ENCODE results near the gene ATP2B3.

Gene ATP2B3

DNA sequence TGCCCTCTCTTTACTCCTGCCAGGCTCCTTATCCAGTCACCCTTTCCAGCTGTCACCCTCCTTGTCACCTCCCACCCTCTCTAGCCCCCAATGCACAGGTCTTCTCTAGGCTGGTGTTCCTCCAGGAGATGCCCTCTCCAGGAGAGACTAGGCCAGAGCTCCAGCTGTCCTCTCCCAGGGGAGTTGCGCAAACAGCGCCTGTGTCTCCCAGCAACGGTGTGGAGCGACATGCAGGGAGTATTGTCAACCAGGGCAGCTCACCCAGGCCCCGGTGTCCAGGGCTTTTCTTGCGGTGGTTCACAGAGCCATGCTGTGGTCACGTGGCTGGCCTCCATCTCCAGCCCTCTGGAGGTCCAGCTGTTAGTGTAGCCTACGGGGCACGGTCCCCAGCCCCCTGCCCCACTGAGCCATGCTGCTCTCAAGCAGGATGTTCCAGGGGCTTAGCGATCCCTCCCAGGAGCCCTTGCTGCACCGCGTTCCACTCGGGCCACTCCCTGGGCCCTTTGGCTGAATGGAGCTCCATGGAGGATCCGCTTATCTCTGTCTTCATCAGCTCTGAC is 46.7 kb downstream of the ATP2B3 start:
- no peak for DNase-seq (ENCODE audit: low read depth in 1 of 2, low spot score in 1 of 2)

DNA sequence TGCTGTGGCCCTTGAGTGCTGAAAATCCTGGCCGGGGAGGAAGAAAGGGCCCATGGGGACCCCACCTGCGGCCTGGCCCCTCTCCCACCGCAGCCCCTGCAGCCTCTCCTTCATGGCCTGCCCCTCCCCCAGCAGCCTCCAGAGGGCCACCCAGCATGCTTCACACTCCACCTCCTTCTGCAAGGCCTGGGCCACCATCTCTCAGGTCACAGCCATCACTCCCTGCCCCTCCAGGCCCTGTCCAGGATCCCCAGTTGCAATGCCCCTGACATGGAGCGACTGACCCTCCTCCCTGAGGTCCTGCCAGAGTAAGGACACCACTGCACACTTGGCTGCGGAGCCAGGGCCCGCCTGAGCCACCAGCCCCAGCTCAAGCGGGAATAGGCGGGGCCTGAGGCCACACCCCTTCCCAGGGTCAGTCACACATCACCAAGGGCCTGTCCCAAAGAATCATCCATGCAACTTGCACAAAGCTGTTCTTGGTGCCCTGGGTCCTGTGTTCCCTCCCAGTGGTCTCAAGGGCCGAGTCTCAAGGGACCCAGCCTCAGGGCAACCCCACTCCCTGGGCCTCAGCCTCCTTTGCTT is 48.6 kb downstream of the ATP2B3 start:
- no peak for DNase-seq (ENCODE audit: low read depth in 1 of 2, low spot score in 1 of 2)

DNA sequence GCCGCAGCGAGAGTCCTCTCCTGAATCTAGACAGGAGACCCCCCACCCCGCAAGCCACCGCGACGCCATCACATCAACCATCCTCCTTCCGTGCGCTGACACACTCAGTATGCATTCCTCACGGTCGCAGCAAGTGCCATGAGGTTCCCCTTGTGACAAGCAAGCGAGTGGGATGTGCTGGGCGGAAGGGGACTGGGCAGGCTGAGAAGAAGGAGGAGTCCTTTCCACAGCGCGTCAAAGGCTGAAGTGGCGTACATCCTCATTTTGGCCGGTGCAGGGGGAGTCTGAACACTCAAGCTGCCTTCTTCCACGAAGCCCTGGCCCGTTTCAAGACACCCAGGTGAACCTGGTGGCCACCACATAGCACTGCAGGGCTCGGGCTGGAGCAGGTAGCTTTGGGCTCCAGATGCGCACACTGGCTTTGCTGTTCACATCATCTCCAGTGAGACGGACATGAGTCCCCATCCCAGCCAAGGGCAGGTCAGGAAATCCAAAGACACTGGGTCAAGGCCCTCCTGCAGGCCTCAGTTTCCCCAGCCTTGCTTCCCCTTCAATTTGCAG is 51.1 kb downstream of the ATP2B3 start:
- DNase-seq (ENCODE audit: low read depth in 1 of 2, low spot score in 1 of 2), result no peak

DNA sequence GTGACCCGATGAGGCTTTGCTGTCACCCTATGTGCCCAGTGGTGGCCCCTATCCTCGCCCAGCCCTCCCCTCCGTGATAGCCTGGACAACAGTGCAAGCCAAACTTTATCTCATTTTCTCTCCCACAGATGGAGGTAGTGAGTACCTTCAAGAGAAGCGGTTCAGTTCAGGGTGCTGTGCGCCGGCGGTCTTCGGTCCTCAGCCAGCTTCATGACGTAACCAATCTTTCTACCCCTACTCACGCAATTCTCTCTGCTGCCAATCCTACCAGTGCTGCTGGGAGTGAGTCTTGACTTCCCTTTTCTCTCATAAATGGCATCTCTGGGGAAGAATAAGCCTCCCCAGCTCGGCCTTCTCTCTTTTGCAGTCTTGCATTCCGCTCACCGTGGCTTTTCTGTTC is 52.0 kb downstream of the ATP2B3 start:
- no peak for DNase-seq (ENCODE audit: low read depth in 1 of 2, low spot score in 1 of 2)

DNA sequence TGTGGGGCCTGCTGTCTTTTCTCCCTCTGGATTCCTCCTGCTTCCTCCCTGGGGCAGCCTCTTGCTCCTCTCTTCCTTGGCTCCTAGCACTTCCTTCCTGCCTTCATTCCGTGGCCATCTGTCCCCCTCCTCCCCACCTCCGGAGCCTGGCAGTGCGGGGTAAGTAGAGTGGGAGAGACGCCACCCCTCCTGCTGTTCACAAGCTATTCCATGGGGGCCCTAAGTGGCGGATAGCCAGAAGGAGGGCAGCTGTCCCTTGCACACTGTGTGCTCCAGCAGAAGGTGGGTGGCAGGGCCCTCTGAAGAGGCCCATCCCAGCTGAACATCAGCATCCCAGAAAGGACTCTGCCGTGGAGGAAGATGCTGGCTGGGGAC is 54.1 kb downstream of the ATP2B3 start:
- no peak for DNase-seq (ENCODE audit: low read depth in 1 of 2, low spot score in 1 of 2)

DNA sequence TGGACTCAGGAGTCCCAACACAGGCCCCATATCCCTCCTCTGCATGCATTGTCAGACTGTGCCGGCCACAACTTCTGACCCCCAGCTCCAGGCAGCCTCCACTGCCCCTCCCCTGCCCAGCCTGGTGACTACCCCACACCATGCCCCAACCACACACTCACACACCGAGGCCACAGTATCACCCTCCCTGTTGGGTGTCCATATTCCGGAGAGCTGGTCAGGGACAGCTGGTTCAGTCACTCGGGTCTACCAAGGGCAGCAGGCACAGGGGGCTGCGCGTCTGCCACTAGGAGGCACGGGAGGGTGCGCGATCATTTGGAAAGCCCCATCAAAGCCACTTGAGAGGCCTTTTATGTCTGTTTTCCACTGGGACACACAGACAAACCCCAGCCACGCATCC is 55.2 kb downstream of the ATP2B3 start:
- no peak for DNase-seq (ENCODE audit: low read depth in 1 of 2, low spot score in 1 of 2)

DNA sequence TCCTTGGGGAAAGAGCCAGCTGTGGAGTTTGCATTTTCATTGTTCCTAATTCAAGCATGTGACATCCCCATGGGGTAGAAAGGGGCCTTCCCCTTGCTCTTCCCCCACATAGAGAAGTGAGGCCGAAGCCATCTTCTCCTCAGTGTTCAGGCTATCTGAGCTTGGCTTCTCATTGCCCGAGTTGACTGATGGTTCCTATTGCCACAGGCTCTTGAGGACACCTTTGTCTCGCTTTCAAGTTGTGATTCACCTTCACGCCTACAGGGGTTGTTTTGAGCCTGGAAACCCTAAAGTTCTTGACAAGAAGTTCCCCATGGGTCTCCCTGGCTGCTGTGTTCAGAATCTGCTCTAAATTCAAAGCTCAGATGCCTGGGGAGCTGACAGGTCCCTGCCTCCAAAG is 56.5 kb downstream of the ATP2B3 start:
- DNase-seq (ENCODE audit: low read depth in 1 of 2, low spot score in 1 of 2), result no peak

DNA sequence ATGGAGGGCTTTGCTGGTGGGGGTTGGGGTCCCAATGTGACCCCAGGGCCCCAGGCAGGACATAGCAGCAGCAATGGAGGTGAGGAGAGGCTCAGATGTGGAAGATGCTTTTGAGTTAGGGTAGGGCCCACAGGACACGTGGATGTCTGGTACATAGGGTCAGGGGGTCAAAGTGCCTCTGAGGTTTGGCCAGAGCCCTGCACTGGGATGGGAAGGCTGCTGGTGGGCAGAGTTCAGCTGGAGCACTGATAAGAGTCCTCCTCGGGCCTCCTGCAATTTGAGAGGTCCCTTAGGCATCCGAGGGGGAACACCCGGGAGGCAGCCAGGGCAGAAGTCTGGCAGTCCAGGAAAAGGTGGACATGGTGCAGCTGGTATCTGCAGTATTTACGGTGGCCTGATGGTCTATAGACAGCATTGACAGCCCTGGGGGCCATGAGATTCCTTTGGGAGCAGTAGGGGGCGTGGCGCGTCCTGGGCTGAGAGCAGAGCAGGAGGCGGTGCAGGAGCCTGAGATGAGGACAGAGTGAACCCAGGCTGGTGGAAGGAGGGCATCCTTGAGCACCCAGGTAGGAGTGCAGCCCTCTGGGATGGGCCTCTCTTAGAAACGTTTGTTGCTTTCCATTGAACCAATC is 58.9 kb downstream of the ATP2B3 start:
- no peak for DNase-seq (ENCODE audit: low read depth in 1 of 2, low spot score in 1 of 2)

DNA sequence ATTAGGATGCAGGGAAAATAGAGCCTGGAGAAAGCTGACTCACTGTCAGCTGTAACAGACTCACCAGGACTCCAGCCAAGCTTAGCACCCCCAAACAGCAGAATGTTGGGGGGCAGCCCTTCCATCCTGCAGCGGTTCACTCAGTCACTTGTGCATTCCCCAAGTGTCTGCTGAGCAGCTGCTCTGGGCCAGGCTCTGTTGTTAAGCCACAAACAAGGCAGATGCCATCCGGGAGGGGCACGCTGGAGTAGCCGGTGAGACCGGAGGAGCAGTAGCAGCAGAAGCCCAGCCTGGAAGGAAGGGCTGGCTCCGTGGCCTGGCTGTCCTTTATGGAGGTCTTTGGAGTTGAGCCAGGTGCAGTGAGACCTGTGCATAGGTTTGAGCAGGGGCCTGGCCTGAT is 59.5 kb downstream of the ATP2B3 start:
- no peak for DNase-seq (ENCODE audit: low read depth in 1 of 2, low spot score in 1 of 2)

DNA sequence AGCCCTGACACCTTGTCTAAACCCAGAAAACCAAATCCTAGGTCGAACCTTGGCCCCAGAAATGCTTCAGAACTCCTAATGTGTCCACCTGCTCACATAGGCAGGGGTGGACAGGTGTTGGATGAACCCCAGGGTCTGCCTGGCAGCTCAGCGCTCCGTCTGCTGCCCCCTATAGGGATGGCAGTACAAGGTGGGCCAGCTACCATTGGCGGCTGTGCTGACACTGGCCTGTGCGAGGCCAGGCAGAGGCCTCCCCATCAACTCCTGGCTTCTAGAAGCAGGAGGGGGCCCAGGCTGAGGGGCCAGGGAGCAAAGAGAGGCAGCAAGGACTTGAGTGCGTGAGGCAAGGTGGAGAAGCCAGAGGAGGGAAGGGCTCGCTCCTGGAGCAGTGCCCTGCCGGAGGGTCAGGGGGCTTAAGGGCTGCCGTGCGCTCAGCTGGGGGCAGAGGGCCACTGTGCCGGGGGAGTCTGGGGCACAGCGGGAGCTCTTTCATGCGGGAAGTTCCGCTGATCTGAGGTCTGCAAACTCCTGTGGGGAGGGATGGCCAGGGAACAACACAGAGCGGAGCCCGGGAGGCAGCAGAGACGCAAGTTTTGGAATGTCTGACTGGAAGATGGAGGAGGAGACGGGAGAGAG is 60.9 kb downstream of the ATP2B3 start:
- no peak for DNase-seq (ENCODE audit: low read depth in 1 of 2, low spot score in 1 of 2)

DNA sequence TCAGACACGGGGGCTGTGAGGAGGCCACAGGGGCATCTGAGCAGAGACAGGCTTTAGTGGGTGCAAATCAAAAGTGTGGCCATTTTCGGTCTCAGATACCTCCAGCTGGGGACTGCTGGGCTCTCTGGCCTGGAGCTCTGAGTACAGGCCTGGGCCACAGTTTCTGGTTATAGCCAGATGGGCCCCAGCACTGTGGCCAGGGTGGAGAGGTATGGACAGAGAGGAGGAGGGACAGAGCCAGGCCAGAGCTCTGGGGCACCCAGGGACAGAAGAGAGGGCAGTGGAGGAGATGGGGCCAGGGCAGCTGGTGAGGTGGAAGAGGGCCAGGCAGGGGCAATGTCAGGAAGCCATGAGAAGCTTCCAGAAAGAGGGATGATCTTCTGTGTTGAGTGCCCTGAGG is 61.4 kb downstream of the ATP2B3 start:
- no peak for DNase-seq (ENCODE audit: low read depth in 1 of 2, low spot score in 1 of 2)

DNA sequence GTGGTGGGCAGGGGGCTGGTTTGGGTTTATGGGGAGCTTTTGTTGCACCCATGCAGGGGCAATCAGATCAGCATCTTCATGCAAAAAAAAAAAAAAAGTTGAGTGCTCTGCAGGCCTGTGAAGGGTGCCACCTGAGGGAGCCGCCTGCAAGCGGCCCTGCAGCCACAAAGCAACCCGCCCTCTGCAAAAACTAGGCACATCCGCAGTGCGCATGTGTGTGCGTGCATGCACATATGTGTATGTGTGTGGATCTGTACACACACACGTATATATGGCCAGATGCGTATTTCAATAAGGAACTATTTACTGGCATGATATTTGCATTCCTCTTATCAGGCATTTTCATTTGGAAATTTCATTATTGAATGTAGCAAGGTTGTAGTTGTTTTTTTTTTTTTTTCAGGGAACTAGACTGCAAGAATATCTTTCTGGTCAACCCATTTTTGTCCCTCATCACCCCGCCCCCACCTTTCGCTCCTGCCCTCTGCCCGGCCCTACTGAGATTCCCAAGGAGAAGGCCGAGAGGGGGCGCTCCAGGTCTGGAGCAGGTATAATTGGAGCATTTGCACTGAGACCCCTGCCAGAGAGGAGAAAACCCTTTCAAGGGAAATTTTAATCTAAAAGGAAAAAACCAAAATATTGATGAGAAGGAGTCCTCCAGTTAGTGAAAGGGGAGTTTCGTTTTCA is 63.4 kb downstream of the ATP2B3 start:
- no peak for DNase-seq (ENCODE audit: low read depth in 1 of 2, low spot score in 1 of 2)

DNA sequence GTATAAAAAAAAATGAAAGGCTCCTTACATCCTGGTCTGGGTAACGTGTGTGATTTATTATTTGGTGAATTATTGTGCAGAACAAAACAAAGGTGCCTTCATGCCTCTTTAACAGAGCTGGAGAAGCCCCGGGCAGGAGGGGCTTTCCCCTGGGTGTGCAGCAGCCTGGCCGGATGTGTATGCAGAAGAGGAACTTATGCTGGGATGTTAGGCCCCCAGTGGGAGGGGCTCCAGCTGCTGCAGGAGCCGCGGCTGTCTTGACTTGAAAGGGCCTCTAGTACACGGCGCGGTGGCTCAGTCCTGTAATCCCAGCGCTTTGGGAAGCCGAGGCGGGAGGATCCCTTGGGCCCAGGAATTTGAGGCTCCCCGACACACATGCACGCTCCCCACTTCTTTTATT is 65.5 kb downstream of the ATP2B3 start:
- DNase-seq (ENCODE audit: low read depth in 1 of 2, low spot score in 1 of 2), result peak; percentile 16 to 38

DNA sequence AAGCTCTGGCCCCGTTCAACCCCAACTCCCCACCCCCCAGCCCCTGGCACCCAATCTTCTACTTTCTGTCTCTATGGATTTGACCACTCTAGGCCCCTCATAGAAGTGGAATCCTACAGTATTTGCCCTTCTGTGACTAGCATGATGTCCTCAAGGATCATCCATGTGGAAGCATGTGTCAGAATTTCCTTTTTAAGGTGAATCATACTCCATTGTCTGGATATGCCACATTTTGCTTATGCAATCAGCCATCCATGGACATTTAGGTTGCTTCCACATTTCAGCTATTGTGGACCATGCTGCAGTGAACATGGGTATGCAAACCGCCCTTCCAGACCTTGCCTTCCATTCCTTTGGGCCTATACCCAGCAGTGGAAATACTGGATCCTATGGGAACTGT is 66.0 kb downstream of the ATP2B3 start:
- no peak for DNase-seq (ENCODE audit: low read depth in 1 of 2, low spot score in 1 of 2)

DNA sequence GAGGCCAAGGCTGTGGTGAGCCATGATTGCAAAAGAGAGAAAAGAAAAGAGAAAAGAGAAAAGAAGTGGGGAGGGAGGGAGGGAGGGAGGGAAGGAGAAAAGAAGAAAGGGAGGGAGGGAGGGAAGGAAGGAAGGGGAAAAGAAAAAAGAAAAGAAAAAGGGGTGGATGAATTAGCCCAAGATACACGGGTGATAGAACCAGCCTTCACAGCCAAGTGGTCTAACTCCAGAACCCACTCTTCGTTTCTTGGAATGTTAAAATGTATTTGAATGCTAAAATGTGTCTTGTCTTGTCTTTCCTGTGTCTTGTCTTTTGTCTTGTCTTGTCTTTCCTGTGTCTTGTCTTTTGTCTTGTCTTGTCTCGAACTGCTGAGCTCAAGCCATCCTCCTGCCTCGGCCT is 68.4 kb downstream of the ATP2B3 start:
- no peak for DNase-seq (ENCODE audit: low read depth in 1 of 2, low spot score in 1 of 2)

DNA sequence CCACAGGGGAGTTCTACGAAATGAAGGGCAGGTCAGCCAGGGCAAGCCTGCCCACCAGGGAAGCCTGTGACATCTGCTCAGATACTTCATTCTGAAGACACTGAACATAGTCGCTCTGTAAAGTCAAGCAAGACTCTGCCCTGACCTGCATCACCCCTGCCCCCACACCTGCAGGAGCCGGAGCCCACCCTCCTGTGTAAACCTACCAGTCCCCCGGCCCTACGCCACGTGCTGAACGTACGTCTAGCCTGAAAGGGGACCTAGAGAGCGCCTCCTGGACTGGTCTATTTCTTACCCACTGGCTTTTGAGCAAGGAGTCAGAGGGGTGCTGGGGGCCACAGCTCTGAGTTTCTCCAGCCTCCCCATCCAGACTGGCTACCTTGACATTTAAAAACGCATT is 69.9 kb downstream of the ATP2B3 start:
- DNase-seq (ENCODE audit: low read depth in 1 of 2, low spot score in 1 of 2), result no peak

DNA sequence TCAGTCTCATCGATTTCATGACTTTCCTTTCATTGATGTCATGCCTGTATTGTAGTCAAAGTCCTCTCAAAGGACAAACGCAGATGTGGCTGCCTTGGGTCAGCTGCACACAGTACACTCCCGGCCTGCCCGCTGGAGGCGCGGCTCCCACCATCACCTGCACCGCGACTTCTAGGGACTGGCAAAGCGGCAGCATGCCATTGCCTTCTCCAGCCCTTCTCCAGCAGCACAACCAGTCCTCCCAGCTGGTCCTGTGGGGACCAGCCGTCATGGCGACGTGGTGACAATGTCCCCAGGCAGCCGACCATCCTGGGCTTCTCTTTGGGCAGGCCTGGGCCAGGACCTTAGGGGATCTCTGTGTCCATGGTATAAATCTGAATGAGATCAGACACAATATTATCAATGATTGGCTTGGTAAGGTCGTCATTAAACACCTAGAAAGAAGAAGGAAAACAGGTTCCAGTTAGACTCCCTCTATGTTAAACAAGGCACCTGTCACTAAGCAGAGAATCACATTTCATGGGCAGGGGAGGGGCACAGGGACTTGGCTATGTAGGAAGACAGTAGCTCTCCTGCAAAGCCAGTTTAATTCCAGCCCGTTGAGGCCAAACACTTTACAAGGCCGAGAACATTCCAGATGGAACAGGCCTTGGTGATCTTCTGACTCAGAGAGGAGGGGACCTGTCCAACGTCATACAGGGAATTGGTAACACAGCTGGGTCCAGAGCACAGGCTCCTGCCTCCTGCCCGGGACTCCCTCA is 70.8 kb downstream of the ATP2B3 start:
- DNase-seq (ENCODE audit: low read depth in 1 of 2, low spot score in 1 of 2), result no peak

DNA sequence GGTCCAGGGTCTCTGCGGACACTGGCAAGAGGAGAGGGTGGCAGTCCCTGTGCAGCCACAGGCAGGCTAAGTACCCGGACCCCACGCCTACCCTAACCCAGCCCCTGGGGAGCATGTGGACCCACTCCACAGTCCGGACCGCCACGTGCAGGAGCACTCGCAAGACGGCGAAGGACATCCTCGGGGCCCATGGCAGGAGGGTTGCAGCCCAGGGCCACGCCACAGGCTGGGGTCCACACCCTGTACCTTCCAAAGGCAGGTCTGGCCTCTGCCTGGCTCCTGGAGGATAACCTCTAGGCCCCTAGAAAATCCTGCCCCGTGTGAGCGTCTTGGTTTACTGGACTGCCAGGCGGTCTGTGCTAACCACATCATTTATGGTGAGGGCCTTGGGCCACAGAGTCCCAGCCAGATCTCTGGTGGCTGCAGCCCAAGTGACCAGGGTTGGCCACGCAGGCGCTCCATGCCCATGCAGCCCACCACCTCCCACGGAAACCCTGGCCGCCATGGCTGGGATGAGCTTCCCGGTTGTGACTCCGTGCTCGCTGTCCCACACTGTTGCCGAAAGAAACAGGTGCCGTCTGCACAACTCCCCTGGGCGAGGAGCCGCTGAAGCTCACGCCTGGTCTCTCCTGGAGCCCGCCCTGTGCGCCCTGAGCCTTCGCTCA is 71.5 kb downstream of the ATP2B3 start:
- DNase-seq (ENCODE audit: low read depth in 1 of 2, low spot score in 1 of 2), result no peak

DNA sequence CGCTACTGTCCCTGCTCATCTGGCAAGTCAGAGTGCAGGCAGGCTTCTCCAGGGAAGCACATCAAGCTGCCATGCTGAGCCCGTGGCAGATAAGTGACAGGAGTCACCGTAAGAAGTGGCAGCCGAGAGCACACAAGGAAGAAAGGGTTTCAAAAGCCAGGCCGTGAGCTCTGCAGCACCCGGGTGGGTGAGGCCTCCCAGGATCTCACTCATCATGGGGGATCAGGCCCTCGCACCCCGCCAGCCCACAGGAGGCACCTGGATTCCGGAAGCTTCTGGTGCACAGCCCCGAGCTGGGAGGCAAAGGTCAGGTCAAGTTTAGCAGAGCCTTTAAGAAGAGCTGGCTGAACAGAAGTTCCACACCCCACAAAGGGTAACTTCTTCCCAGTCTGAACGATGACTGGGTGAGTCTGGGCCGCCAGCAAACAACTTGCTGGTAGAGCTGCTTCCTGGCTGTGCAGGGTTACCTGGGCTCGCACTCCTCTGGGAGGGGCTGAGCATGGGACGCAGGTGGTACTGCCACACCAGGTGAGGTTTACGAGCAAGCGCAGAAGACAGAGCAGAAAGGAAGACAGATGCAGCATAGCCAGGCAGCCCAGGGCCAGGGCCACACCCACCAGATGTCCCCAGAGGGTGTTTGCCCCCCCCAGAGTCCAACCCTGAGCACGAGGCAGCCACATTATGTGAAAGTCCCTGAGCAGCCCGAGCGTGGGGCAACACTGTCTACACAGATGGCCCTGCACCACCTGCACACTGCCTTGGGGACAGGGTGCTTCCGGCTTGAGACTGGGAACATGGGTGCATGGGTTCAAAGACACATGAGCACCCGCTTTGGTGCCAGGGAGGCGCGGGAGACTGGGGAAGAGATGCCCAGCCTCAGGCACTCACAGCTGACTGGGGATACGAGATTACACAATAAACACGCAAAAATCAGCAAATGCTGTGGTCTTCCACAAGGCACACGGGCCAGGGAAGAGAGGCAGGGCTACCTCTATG is 73.8 kb downstream of the ATP2B3 start:
- no peak for DNase-seq (ENCODE audit: low read depth in 1 of 2, low spot score in 1 of 2)
